Central memory CD8-positive, alpha-beta T cell (primary cell): Measurements from ENCODE around the gene CTNNA3.
A peak's percentile ranks its signal among the peaks of the same experiment; 100 is the strongest.
"Not testable (repeated sequence)": the region's sequence is repeated elsewhere in the genome, so short reads cannot be mapped to it uniquely, and the experiment has no call there.

Experiments
- ATAC-seq: fragments of 150-1000 bp; cut with Tn5 transposase; replicated peaks from 2 replicates; pipeline ENCODE4 v1.10.0; 2022; ENCODE audit warnings: mild to moderate bottlenecking, moderate FRiP score, moderate number of reproducible peaks; ENCODE audit not compliant: poor library complexity, severe bottlenecking; ENCODE audit errors: extremely low read depth
- DNase-seq, 2 donors: peaks; one replicate each; pipeline ENCODE4 v3.0.0; 2021; ENCODE audit warnings: low spot score in 2 of 2
- H3K27ac Mint-ChIP-seq: one replicate; pipeline ENCODE4 v1.8.0; 2022; ENCODE audit warnings: low read depth, mild to moderate bottlenecking, moderate library complexity, mixed read lengths
- H3K27me3 Mint-ChIP-seq: one replicate; pipeline ENCODE4 v1.8.0; 2022; ENCODE audit warnings: mixed read lengths
- H3K36me3 Mint-ChIP-seq: one replicate; pipeline ENCODE4 v1.8.0; 2022; ENCODE audit warnings: mild to moderate bottlenecking, moderate library complexity, mixed read lengths; ENCODE audit not compliant: insufficient read depth
- H3K4me1 Mint-ChIP-seq: one replicate; pipeline ENCODE4 v1.8.0; 2022; ENCODE audit warnings: mixed read lengths
- H3K4me3 Mint-ChIP-seq: one replicate; pipeline ENCODE4 v1.8.0; 2022; ENCODE audit warnings: mild to moderate bottlenecking, moderate library complexity, mixed read lengths
- H3K9me3 Mint-ChIP-seq: one replicate; pipeline ENCODE4 v1.8.0; 2022; ENCODE audit warnings: mixed read lengths

CTNNA3 gene

DNA sequence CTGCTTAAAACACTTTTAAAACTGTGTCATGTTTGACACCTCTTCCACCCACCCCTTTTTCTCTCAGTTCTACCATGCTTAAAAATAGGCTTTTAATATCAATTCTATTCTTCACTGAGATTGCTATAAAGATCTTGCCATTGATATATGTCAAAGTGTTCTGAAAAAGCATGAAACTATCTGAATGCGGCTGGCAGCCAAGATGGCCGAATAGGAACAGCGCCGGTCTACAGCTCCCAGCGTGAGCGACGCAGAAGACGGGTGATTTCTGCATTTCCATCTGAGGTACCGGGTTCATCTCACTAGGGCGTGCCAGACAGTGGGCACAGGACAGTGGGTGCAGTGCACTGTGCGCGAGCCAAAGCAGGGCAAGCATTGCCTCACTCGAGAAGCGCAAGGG is 137.7 kb downstream of the CTNNA3 start:
- H3K4me1 Mint-ChIP-seq, DNase-seq, H3K27ac Mint-ChIP-seq, H3K4me3 Mint-ChIP-seq, H3K9me3 Mint-ChIP-seq, H3K36me3 Mint-ChIP-seq, ATAC-seq: not testable (repeated sequence)
- H3K27me3 Mint-ChIP-seq, result peaks cover 49% of the 10 kb centered on the region

DNA sequence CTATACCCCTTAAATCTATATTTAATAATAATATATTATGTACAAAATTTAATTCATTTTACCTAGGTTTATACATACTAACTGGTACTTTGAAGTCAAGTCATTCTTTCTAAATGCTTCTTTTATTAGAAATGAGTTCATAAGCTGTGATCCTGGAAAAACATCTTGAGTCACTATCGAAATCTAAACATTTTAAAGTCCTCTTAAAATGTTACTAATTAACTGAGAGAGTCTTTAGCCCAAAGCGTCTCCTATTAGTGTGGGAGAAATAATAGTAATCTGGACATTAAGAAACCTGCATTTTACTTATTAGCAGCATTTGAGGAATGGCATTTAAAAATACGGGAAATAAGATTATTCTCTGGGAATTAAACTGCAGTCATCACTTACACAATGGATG is 142.7 kb downstream of the CTNNA3 start:
- no peak overlapping the region for H3K4me3 Mint-ChIP-seq
- no peak for DNase-seq
- peaks cover 2% of the 10 kb centered on the region for H3K36me3 Mint-ChIP-seq
- H3K27me3 Mint-ChIP-seq, result peaks cover 29% of the 10 kb centered on the region
- no peaks in the 10 kb centered on the region for H3K4me1 Mint-ChIP-seq
- H3K27ac Mint-ChIP-seq, result no peak overlapping the region
- H3K9me3 Mint-ChIP-seq, result peaks cover 3% of the 10 kb centered on the region
- no peak for ATAC-seq

DNA sequence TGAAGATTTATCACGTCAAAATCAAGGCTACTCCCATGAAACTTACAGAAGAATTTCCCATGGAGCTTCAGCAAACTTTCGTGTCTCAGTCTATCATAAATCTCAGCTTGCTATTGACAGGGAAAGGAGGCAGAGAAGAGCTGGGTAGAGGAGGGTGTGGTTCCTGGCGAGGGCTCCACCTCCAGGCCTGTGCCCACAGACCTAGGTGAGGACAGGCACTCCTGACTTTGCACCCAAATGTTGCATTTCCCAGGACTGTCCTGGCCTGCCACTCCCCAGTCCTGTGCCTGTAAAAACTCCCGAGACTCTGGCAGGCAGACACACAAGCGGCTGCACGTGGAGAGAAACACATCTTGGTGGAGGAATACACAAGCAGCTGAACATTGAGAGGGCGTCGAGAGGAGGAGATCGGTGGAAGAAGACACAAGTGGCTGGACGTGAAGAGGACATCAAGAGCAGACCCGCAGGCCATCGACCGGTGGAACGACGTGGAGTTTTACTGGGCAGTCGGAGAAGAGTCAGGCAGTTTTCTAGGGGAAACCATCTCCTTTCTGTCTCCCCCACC is 145.1 kb downstream of the CTNNA3 start:
- Mint-ChIP-seq H3K4me1 (no peaks in the 10 kb centered on the region), H3K4me3 (no peak overlapping the region), H3K27ac (no peak overlapping the region), H3K36me3 (peaks cover 2% of the 10 kb centered on the region), H3K9me3 (no peaks in the 10 kb centered on the region), H3K27me3 (peaks cover 21% of the 10 kb centered on the region)
- DNase-seq (no peak), ATAC-seq (no peak)

DNA sequence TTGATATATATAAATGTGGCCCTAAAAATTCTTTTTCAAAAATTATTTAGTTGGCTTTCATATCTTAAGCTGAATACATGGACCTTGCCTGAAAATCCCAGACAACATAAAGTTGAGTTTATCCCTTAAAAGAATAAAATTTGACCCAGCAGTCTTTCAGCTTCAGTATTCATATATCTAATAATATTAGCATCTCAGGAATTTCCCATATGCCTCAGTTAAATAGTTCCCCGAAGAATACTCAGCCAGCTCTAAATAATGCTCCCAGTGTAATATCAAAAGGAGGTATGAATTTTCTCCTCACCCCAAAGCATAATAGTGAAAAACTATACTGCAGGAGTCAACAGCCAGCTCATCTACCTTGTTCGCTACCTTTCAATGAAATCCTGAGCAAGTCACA is 145.9 kb downstream of the CTNNA3 start:
- H3K4me1 Mint-ChIP-seq, result no peaks in the 10 kb centered on the region
- no peaks in the 10 kb centered on the region for H3K9me3 Mint-ChIP-seq
- H3K27me3 Mint-ChIP-seq, result peaks cover 19% of the 10 kb centered on the region
- no peak for ATAC-seq
- H3K4me3 Mint-ChIP-seq, result no peak overlapping the region
- DNase-seq, result no peak
- peaks cover 2% of the 10 kb centered on the region for H3K36me3 Mint-ChIP-seq
- H3K27ac Mint-ChIP-seq, result no peak overlapping the region

DNA sequence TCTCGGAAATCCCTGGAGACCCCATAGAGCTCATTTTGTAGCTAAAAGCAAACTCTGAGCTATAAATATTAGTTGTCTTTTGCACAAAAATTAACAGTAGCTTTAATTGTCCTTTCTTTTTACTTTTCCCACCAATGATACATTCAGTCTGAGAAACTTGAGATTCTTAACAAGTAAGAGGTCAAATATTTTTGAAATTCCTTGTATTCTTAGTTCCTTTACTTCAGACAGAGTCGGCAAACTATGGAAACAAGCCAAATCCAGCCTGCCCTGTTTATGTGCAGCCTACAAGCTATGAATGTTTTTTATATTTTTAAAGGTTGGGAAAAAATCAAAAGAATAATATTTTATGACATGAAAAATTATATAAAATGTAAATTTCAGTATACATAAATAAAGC is 146.6 kb downstream of the CTNNA3 start:
- ATAC-seq (no peak), DNase-seq (no peak)
- Mint-ChIP-seq H3K4me3 (no peak overlapping the region), H3K36me3 (peaks cover 2% of the 10 kb centered on the region), H3K9me3 (no peaks in the 10 kb centered on the region), H3K27me3 (peaks cover 26% of the 10 kb centered on the region), H3K4me1 (no peaks in the 10 kb centered on the region), H3K27ac (no peak overlapping the region)

DNA sequence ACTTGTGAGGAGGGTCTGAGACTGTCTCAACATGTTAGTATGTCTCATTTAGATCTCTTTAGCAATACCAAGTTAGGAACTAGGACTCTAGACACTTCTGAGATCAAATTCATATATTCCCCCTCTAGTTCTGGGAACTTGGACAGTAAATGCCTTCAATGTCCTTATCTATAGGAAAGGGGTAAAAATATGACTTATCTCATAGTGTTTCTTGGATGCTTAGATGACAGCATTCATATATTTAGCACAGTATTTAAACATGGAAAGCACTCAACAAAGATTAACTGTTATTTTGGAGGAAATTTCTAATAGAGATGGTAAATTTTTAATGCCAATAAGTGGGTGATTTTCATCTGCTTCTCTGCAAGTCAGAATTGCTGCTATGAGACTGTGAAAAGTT is 154.6 kb downstream of the CTNNA3 start:
- Mint-ChIP-seq H3K9me3 (no peaks in the 10 kb centered on the region), H3K27me3 (peaks cover 16% of the 10 kb centered on the region), H3K36me3 (no peaks in the 10 kb centered on the region), H3K4me3 (no peak overlapping the region), H3K4me1 (no peaks in the 10 kb centered on the region), H3K27ac (no peak overlapping the region)
- DNase-seq, result no peak
- ATAC-seq, result no peak

DNA sequence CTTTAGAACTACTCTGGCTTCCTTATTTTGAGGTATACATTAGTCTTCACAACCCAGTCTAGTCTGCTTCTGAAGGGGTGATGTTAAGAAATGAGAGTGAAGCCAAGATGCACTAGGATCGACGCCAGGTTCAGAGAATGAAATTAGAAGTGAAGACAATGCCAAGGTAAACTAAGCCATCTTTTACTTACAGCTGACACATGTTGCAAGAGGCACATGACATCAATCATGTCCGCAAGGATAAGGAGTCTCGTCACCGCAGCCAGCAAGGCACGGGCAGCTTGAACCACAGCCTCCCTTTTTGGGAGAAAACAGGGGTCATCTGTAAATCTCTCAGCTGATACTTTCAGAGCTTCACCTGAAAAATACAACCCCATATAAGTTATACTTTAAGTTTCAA is 156.7 kb downstream of the CTNNA3 start:
- no peak for DNase-seq
- no peaks in the 10 kb centered on the region for H3K4me1 Mint-ChIP-seq
- H3K4me3 Mint-ChIP-seq, result no peak overlapping the region
- no peaks in the 10 kb centered on the region for H3K36me3 Mint-ChIP-seq
- no peak for ATAC-seq
- no peaks in the 10 kb centered on the region for H3K9me3 Mint-ChIP-seq
- no peak overlapping the region for H3K27ac Mint-ChIP-seq
- peaks cover 20% of the 10 kb centered on the region for H3K27me3 Mint-ChIP-seq

DNA sequence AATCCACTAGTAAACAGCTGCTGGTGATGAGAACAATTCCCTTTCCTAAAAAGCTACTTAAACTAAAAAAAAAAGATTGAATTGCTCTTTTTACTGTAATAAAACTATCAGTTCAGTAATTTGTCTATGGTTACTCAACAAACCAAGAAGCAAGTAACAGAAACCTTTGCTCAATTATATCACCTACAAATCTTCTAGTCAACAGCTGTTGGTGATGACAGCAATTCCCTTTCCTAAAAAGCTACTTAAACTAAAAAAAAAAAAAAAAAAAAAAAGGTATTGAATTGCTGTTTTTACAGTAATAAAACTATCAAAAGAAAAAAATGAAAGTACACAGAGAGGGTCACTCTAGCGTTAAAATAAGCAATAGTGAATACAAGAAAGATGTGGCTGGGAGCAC is 158.1 kb downstream of the CTNNA3 start:
- DNase-seq, result no peak

DNA sequence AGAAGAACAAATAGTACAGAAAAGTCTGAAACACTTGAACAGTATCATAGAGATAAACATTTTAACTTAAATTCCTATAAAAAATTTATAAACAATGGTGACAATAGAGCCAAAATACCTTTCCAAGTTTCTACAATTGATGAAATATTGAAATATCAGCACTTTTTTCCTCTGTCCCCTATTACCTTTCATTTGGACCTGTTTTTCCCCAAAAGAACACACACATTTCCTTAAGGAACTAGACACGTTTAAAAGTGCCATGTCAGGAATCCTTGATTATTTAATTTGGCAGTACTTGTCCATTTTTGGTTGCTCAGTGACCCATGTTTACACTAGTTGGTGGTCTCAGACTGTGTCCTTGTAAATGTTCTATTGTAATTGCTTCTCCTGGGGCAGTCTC is 162.6 kb downstream of the CTNNA3 start:
- H3K27ac Mint-ChIP-seq, result no peak overlapping the region
- ATAC-seq (no peak), DNase-seq (no peak)
- no peaks in the 10 kb centered on the region for H3K4me1 Mint-ChIP-seq
- H3K27me3 Mint-ChIP-seq, result peaks cover 41% of the 10 kb centered on the region
- no peaks in the 10 kb centered on the region for H3K36me3 Mint-ChIP-seq
- no peak overlapping the region for H3K4me3 Mint-ChIP-seq
- no peaks in the 10 kb centered on the region for H3K9me3 Mint-ChIP-seq

More for the DNA sequence above, 158.1 kb downstream of the CTNNA3 start:
- H3K36me3 Mint-ChIP-seq, result no peaks in the 10 kb centered on the region
- no peak overlapping the region for H3K4me3 Mint-ChIP-seq
- H3K4me1 Mint-ChIP-seq, result no peaks in the 10 kb centered on the region
- no peaks in the 10 kb centered on the region for H3K9me3 Mint-ChIP-seq
- no peak for ATAC-seq
- H3K27me3 Mint-ChIP-seq, result peaks cover 12% of the 10 kb centered on the region
- H3K27ac Mint-ChIP-seq, result peak overlapping the region; percentile 39

DNA sequence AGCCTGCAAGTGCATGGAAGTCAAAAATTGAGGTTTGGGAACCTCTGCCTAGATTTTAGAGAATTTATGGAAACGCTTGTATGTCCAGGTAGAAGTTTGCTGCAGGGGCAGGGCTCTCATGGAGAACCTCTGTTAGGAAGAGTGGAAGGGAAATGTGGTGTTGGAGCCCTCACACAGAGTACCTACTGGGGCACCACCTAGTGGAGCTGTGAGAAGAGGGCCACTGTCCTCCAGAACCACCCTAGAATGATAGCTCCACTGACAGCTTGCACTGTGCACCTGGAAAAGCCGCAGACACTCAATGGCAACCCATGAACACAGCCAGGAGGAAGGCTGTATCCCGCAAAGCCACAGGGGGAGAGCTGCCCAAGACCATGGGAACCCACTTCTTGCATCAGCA is 165.0 kb downstream of the CTNNA3 start:
- ATAC-seq, H3K36me3 Mint-ChIP-seq, H3K4me3 Mint-ChIP-seq, DNase-seq, H3K4me1 Mint-ChIP-seq, H3K27ac Mint-ChIP-seq, H3K9me3 Mint-ChIP-seq: not testable (repeated sequence)
- peaks cover 41% of the 10 kb centered on the region for H3K27me3 Mint-ChIP-seq

DNA sequence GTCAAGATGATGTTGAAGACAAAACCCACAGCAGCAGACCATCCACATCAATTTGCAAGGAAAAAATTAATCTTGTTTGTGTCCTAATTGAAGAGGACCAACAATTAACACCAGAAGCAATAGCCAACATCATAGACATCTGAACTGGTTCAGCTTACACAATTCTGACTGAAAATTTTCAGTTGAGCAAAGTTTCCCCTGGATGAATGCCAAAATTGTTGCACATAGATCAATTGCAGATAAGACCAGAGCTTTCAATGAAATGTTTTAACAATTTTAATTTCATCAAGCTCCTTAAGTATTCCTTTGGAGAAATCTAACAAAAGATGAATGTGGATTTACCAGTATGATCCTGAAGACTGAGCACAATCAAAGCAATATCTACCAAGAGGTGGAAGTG is 168.6 kb downstream of the CTNNA3 start:
- H3K36me3 Mint-ChIP-seq, result peaks cover 3% of the 10 kb centered on the region
- no peaks in the 10 kb centered on the region for H3K4me1 Mint-ChIP-seq
- H3K27ac Mint-ChIP-seq, result no peak overlapping the region
- H3K27me3 Mint-ChIP-seq, result peaks cover 33% of the 10 kb centered on the region
- ATAC-seq (no peak), DNase-seq (no peak)
- no peaks in the 10 kb centered on the region for H3K9me3 Mint-ChIP-seq
- no peak overlapping the region for H3K4me3 Mint-ChIP-seq

DNA sequence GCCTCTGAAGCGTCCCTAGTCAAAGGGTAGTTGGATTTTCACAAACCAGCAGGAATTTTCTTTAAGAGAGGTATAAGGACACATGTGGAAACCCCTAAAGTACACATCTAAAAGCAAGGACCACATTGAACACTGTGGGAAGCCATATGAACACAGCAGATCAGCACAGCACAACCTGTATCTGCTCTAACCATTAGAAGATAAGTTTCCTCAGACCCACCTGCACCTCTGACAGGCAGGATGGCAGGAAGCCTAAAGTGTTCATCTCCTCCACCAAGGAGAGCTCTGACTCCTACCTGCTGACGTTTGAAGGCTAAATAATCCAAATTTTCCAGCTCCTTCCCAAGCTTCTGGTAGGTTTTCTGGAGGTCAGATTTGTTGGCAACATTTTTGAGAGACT is 174.4 kb downstream of the CTNNA3 start:
- Mint-ChIP-seq H3K4me1 (no peaks in the 10 kb centered on the region), H3K9me3 (no peaks in the 10 kb centered on the region), H3K27me3 (peaks cover 21% of the 10 kb centered on the region), H3K4me3 (no peak overlapping the region), H3K27ac (no peak overlapping the region), H3K36me3 (no peaks in the 10 kb centered on the region)
- no peak for ATAC-seq
- no peak for DNase-seq

DNA sequence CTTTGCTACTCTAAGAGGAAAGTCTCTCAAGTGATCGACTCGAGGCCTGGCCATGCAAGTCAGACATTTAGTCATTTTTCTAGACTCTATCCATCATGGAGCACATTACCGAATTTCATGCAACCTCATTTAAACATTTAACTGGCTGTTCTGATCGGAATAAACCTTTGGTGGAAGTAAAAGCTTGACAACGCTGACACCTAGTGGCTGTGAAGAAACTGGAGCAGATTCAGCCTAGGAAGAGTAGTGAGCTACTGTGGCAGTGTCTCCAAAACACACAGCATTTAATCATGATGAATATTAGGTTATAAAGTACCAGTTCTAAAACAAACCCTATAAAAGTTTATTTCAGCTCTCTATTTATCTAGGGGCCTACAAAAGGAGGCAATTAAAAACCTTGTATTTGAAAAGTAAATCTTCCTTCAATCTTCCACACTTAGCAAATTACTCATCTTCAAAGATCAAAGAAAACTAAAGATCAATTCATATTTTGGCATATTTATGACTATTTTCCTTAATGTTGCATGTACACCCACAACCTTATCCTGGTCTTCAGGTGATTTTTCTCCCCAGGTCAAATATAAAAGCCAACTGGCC is 175.0 kb downstream of the CTNNA3 start:
- DNase-seq (no peak), ATAC-seq (no peak)
- peaks cover 25% of the 10 kb centered on the region for H3K27me3 Mint-ChIP-seq
- no peak overlapping the region for H3K4me3 Mint-ChIP-seq
- H3K27ac Mint-ChIP-seq, result no peak overlapping the region
- no peaks in the 10 kb centered on the region for H3K9me3 Mint-ChIP-seq
- no peaks in the 10 kb centered on the region for H3K4me1 Mint-ChIP-seq
- H3K36me3 Mint-ChIP-seq, result no peaks in the 10 kb centered on the region
